ENCODE results near the gene GALNTL6. TPM values are rescaled to one million over a fixed set of nuclear protein-coding genes. Genes with fewer than 3 reads are reported as not detected.

Gene GALNTL6
- total RNA-seq, 1 donor from 2014 or later: not detected

GRCh38 chr4:172392741-172393140 is 579.5 kb downstream of the GALNTL6 start:
- Histone ChIP-seq H3K9me3 (replicated peaks) (no peaks in the 10 kb centered on the region), H3K27me3 (ENCODE audit: low read depth) (no peaks in the 10 kb centered on the region), H3K4me1 (no peaks in the 10 kb centered on the region), H3K4me3 (no peak overlapping the region), H3K36me3 (no peaks in the 10 kb centered on the region), H3K27ac (replicated peaks) (no peak overlapping the region)
- intact Hi-C loops (cut with micrococcal nuclease): no loop called here
- TF ChIP-seq CTCF (IDR thresholded peaks at IDR 0.05; ENCODE audit: borderline replicate concordance): no peak
- DNase-seq: no peak

- H3K9me3 ChIP-seq (replicated peaks): no peaks in the 10 kb centered on the region
- TF ChIP-seq CTCF (IDR thresholded peaks at IDR 0.05; ENCODE audit: borderline replicate concordance): no peak
- intact Hi-C loops (cut with micrococcal nuclease): no loop called here
Measured at GRCh38 chr4:172393220-172393619, 580.0 kb downstream of the GALNTL6 start.

GRCh38 chr4:172404676-172405075 is 591.5 kb downstream of the GALNTL6 start:
- no peak for DNase-seq

More at GRCh38 chr4:172393220-172393619, 580.0 kb downstream of the GALNTL6 start:
- Histone ChIP-seq H3K4me3 (no peak overlapping the region), H3K4me1 (no peaks in the 10 kb centered on the region), H3K36me3 (no peaks in the 10 kb centered on the region), H3K27ac (replicated peaks) (no peak overlapping the region), H3K27me3 (ENCODE audit: low read depth) (no peaks in the 10 kb centered on the region)
- DNase-seq: no peak

GRCh38 chr4:172410363-172410762 is 597.2 kb downstream of the GALNTL6 start:
- TF ChIP-seq CTCF (IDR thresholded peaks at IDR 0.05; ENCODE audit: borderline replicate concordance): no peak
- Histone ChIP-seq H3K36me3 (no peaks in the 10 kb centered on the region), H3K4me3 (no peak overlapping the region), H3K27ac (replicated peaks) (no peak overlapping the region), H3K27me3 (ENCODE audit: low read depth) (no peaks in the 10 kb centered on the region), H3K4me1 (no peaks in the 10 kb centered on the region), H3K9me3 (replicated peaks) (no peaks in the 10 kb centered on the region)
- intact Hi-C loops (cut with micrococcal nuclease): no loop called here
- no peak for DNase-seq

More at GRCh38 chr4:172404676-172405075, 591.5 kb downstream of the GALNTL6 start:
- no peak for TF ChIP-seq CTCF (IDR thresholded peaks at IDR 0.05; ENCODE audit: borderline replicate concordance)
- Histone ChIP-seq H3K9me3 (replicated peaks) (no peaks in the 10 kb centered on the region), H3K27ac (replicated peaks) (no peak overlapping the region), H3K36me3 (no peaks in the 10 kb centered on the region), H3K4me3 (no peak overlapping the region), H3K4me1 (no peaks in the 10 kb centered on the region), H3K27me3 (ENCODE audit: low read depth) (no peaks in the 10 kb centered on the region)
- intact Hi-C loops (cut with micrococcal nuclease): no loop called here

- intact Hi-C loops (cut with micrococcal nuclease): no loop called here
- H3K9me3 ChIP-seq (replicated peaks): no peaks in the 10 kb centered on the region
- H3K27me3 ChIP-seq (ENCODE audit: low read depth): no peaks in the 10 kb centered on the region
- H3K27ac ChIP-seq (replicated peaks): no peak overlapping the region
- TF ChIP-seq CTCF (IDR thresholded peaks at IDR 0.05; ENCODE audit: borderline replicate concordance): no peak
- no peak overlapping the region for H3K4me3 ChIP-seq
- no peaks in the 10 kb centered on the region for H3K36me3 ChIP-seq
- no peaks in the 10 kb centered on the region for H3K4me1 ChIP-seq
- no peak for DNase-seq
Measured at GRCh38 chr4:172411149-172411548, 597.9 kb downstream of the GALNTL6 start.

Data from left ventricle myocardium inferior (tissue), 1 donor.